PC-9 (cell line): Measurements from ENCODE around the gene CHST11. TPM values are rescaled to one million over a fixed set of nuclear protein-coding genes. Genes with fewer than 3 reads are reported as not detected.

Experiments
- BruUV-seq: library from RNA; stranded (reverse); fragments of 400-500 nt; replicated peaks from 2 replicates; lab custom pipeline; 2021; lab: Mats Ljungman, UMichigan
- CTCF ChIA-PET: fragments of 300-600 bp; sonication (Branson Sonifier 250); formaldehyde crosslinking; loops from one replicate; lab custom pipeline; 2022; ENCODE audit warnings: antibody characterized with exemption; lab: Charles Lee
- POLR2A ChIA-PET: fragments of 300-600 bp; sonication (Branson Sonifier 250); formaldehyde crosslinking; loops from one replicate; lab custom pipeline; 2022; ENCODE audit warnings: antibody characterized with exemption; ENCODE audit not compliant: unreplicated experiment; lab: Charles Lee
- DNase-seq, 2 experiments: peaks; one replicate each; pipeline versions ENCODE4 v3.0.0 to v3.0.0-alpha.2; 2015 to 2022; ENCODE audit warnings: mixed read lengths in 1 of 2
- H2AFZ ChIP-seq: fragments of 200-600 bp; sonication (generic); 2 replicates; pipeline ENCODE4 v1.8.1; 2017; ENCODE audit warnings: antibody characterized with exemption
- H3F3A ChIP-seq: fragments of 200-600 bp; sonication (generic); 2 replicates; pipeline ENCODE4 v1.8.1; 2017; ENCODE audit warnings: antibody characterized with exemption, mild to moderate bottlenecking, low read depth; ENCODE audit not compliant: insufficient read depth
- H3K27ac ChIP-seq: fragments of 200-600 bp; sonication (generic); 2 replicates; pipeline ENCODE4 v1.6.1; 2016; ENCODE audit warnings: mixed run types
- H3K27me3 ChIP-seq: fragments of 200-600 bp; sonication (generic); 2 replicates; pipeline ENCODE4 v1.6.1; 2016; ENCODE audit warnings: low read depth, mixed run types; ENCODE audit not compliant: insufficient read depth
- H3K36me3 ChIP-seq: fragments of 200-600 bp; sonication (generic); 2 replicates; pipeline ENCODE4 v1.6.1; 2016; ENCODE audit warnings: low read depth, mixed run types
- H3K4me1 ChIP-seq: fragments of 200-600 bp; sonication (generic); replicated peaks from 2 replicates; pipeline ENCODE4 v1.6.1; 2016; ENCODE audit warnings: mixed run types; ENCODE audit not compliant: insufficient read depth
- H3K4me2 ChIP-seq: fragments of 200-600 bp; sonication (generic); 2 replicates; pipeline ENCODE4 v1.6.1; 2017; ENCODE audit warnings: mixed run types
- H3K4me3 ChIP-seq: fragments of 200-600 bp; sonication (generic); 2 replicates; pipeline ENCODE4 v1.6.1; 2016; ENCODE audit warnings: mixed run types
- H3K79me2 ChIP-seq: fragments of 200-600 bp; sonication (generic); 2 replicates; pipeline ENCODE4 v1.6.1; 2017; ENCODE audit warnings: low read depth, mixed run types
- H3K9me2 ChIP-seq: fragments of 200-600 bp; sonication (generic); 2 replicates; pipeline ENCODE4 v1.8.1; 2017; ENCODE audit warnings: mild to moderate bottlenecking; ENCODE audit not compliant: insufficient read depth
- H3K9me3 ChIP-seq: fragments of 200-600 bp; sonication (generic); 2 replicates; pipeline ENCODE4 v1.8.1; 2016; ENCODE audit warnings: low read depth; ENCODE audit not compliant: insufficient read depth
- H4K20me1 ChIP-seq: fragments of 200-600 bp; sonication (generic); 2 replicates; pipeline ENCODE4 v1.8.1; 2017; ENCODE audit not compliant: insufficient read depth
- CTCF ChIP-seq: fragments of 200-600 bp; sonication (generic); conservative IDR thresholded peaks from 2 replicates; pipeline ENCODE4 v1.6.1; 2017; ENCODE audit warnings: mixed run types, antibody characterized with exemption, mild to moderate bottlenecking, moderate library complexity
- EZH2 ChIP-seq: fragments of 200-600 bp; sonication (generic); IDR thresholded peaks from 2 replicates; pipeline ENCODE4 v1.8.0; 2017; ENCODE audit warnings: antibody characterized with exemption, low read depth
- intact Hi-C: fragments of 100-400 bp; cut with micrococcal nuclease; formaldehyde crosslinking; loops from one replicate; pipeline ENCODE4 v1.10.0; 2022; ENCODE audit not compliant: unreplicated experiment
- total RNA-seq: library from RNA; stranded (reverse); gene quantifications from 2 replicates; pipeline ENCODE4 v1.2.3, GENCODE V29; 2021

The CHST11 gene
- total RNA-seq, 1 experiment from 2014 or later: 39.9 TPM

- 0 out of 2 replicates have a peak, but pooled peaks cover 6% of the 10 kb centered on the region for H3K4me1 ChIP-seq
- H2AFZ ChIP-seq: no peak overlapping the region
- H3K27me3 ChIP-seq: no peaks in the 10 kb centered on the region
- ChIA-PET POLR2A (no interaction called here), CTCF (no interaction called here)
- peaks cover 15% of the 10 kb centered on the region; the same call in 1 of the 2 replicates for H3F3A ChIP-seq
- no peaks in the 10 kb centered on the region; the same call in 1 of the 2 replicates for H3K36me3 ChIP-seq
- no peak overlapping the region for H3K4me3 ChIP-seq
- H3K79me2 ChIP-seq: peaks cover 96% of the 10 kb centered on the region
- no peak for TF ChIP-seq EZH2
- no peak for TF ChIP-seq CTCF
- intact Hi-C loops: no loop called here
- H3K27ac ChIP-seq: no peak overlapping the region
- H4K20me1 ChIP-seq: peaks cover 59% of the 10 kb centered on the region
- no TSS peak for BruUV-seq
- H3K9me2 ChIP-seq: no peaks in the 10 kb centered on the region
- H3K4me2 ChIP-seq: no peak overlapping the region
- H3K9me3 ChIP-seq: no peaks in the 10 kb centered on the region
- DNase-seq: no peak
Measured at GRCh38 chr12:104510873-104511440, 54.2 kb downstream of the CHST11 start.

GRCh38 chr12:104513681-104514080 lies 56.9 kb downstream of the CHST11 start:
- CTCF ChIA-PET: no interaction called here
- no peak overlapping the region for H3K4me3 ChIP-seq
- no peaks in the 10 kb centered on the region for H3K27me3 ChIP-seq
- no peak for TF ChIP-seq CTCF
- no peak for TF ChIP-seq EZH2
- H3F3A ChIP-seq: peaks cover 8% of the 10 kb centered on the region; the same call in 1 of the 2 replicates
- no peaks in the 10 kb centered on the region for H3K9me2 ChIP-seq
- 0 out of 2 replicates have a peak, but pooled peaks cover 7% of the 10 kb centered on the region for H3K4me1 ChIP-seq
- H3K79me2 ChIP-seq: peaks cover 96% of the 10 kb centered on the region
- no TSS peak for BruUV-seq
- no peaks in the 10 kb centered on the region for H3K9me3 ChIP-seq
- DNase-seq: no peak
- no peak overlapping the region for H3K4me2 ChIP-seq
- H2AFZ ChIP-seq: no peak overlapping the region
- H3K27ac ChIP-seq: no peak overlapping the region
- peaks cover 43% of the 10 kb centered on the region for H4K20me1 ChIP-seq
- no peaks in the 10 kb centered on the region; the same call in 1 of the 2 replicates for H3K36me3 ChIP-seq
- POLR2A ChIA-PET: no interaction called here
- intact Hi-C loops: no loop called here

- H3K9me3 ChIP-seq: no peaks in the 10 kb centered on the region
- H3K9me2 ChIP-seq: no peaks in the 10 kb centered on the region
- H3K4me1 ChIP-seq: 0 out of 2 replicates have a peak, but pooled peaks cover 7% of the 10 kb centered on the region
- no peaks in the 10 kb centered on the region; the same call in 1 of the 2 replicates for H3K36me3 ChIP-seq
- no peak for TF ChIP-seq EZH2
- no peak for TF ChIP-seq CTCF
- no peaks in the 10 kb centered on the region for H3K27me3 ChIP-seq
- H3K79me2 ChIP-seq: peaks cover 96% of the 10 kb centered on the region
- no peak overlapping the region for H3K4me2 ChIP-seq
- no peak overlapping the region for H3K27ac ChIP-seq
- ChIA-PET POLR2A (no interaction called here), CTCF (no interaction called here)
- intact Hi-C loops: no loop called here
- no peak for DNase-seq
- peaks cover 48% of the 10 kb centered on the region for H4K20me1 ChIP-seq
- H2AFZ ChIP-seq: no peak overlapping the region
- no peak overlapping the region for H3K4me3 ChIP-seq
- peaks cover 8% of the 10 kb centered on the region; the same call in 1 of the 2 replicates for H3F3A ChIP-seq
- no TSS peak for BruUV-seq
Measured at GRCh38 chr12:104514092-104514810, 57.5 kb downstream of the CHST11 start.
